ENCODE data around the gene SNCAIP. TPM values are rescaled to one million over a fixed set of nuclear protein-coding genes. Genes with fewer than 3 reads are reported as not detected.

SNCAIP gene
- total and polyA plus RNA-seq, 9 of the 15 experiments (the other 6 are each of a cell fraction or from before 2014, with no cell fraction given), result 0.04 TPM; not detected in 8

DNA sequence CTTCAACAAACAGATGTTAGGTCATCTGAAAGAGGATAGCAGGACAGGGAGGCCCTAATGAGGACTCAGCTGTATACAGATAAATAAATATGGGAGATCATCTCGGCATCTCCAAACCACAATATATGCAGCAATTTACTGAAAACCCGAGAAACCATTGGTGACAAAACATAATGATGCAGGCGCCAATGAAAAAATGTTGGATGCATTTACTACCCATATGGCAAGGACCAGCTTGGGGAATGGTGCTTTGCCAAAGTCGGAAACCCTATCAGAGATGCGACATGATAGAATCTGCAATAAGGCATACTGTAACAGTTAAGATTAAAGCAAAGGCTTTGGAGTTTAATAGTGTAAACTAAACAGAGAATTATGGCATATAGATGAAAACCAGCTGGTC is 92.0 kb downstream of the SNCAIP start:
- BruUV-seq (replicated peaks), result no TSS peak
- intact Hi-C loops (cut with micrococcal nuclease), result no loop called here
- ChIA-PET CTCF (ENCODE audit: low intra/inter-chr PET ratio) (no interaction called here), POLR2A (interaction anchor here (1.1 kb wide), 1 partner anchor 9 kb away, joined by 3 read pairs; no protein-coding TSS in a partner anchor)
- no peak for ATAC-seq
- Histone ChIP-seq H3K4me3 (no peak overlapping the region), H3K9me3 (replicated peaks; ENCODE audit: control insufficient read depth, insufficient read depth, low read depth, low read length) (no peaks in the 10 kb centered on the region), H3K27me3 (ENCODE audit: control insufficient read depth in 2 of 2, insufficient read depth in 2 of 2, low read length in 2 of 2) (no peaks in the 10 kb centered on the region; a peak in 3 of 5 replicates), H3K36me3 (ENCODE audit: control insufficient read depth, insufficient read depth, low read length) (no peaks in the 10 kb centered on the region), H3K79me2 (ENCODE audit: control insufficient read depth, insufficient read depth, low read length) (no peaks in the 10 kb centered on the region), H3K4me2 (ENCODE audit: insufficient read depth, low read length) (no peak overlapping the region), H2AFZ (ENCODE audit: low read depth, low read length) (no peak overlapping the region), H4K20me1 (replicated peaks; ENCODE audit: control insufficient read depth, insufficient read depth, low read length) (no peaks in the 10 kb centered on the region), H3K9ac (ENCODE audit: insufficient read depth in 1 of 2, low read depth in 2 of 2, low read length in 2 of 2) (no peak overlapping the region), H3K9me1 (ENCODE audit: control insufficient read depth, insufficient read depth, low read length) (no peaks in the 10 kb centered on the region), H3K4me1 (replicated peaks in 1 of 2; ENCODE audit: control insufficient read depth in 2 of 2, insufficient read depth in 2 of 2, low read length in 2 of 2) (no peaks in the 10 kb centered on the region), H3K27ac (ENCODE audit: extremely low read depth, low read depth, low read length) (no peak overlapping the region)
- 2% methylated on average over 5 of the region's 5 CpGs for WGBS (ENCODE audit: insufficient coverage, low coverage, missing lambda C conversion rate)
- FAIRE-seq, result no peak
- TF ChIP-seq CC2D1A (IDR thresholded peaks at IDR 0.05) (no peak), POU5F1 (IDR thresholded peaks at IDR 0.05; ENCODE audit: borderline replicate concordance, low read depth, low read length, partially characterized antibody) (no peak), KLF6 (CRISPR knock-in tag; IDR thresholded peaks at IDR 0.05; ENCODE audit: borderline replicate concordance) (no peak), ZNF133 (CRISPR knock-in tag; IDR thresholded peaks at IDR 0.05) (no peak), SMC3 (conservative IDR thresholded peaks at IDR 0.05; ENCODE audit: insufficient read depth, low read depth, low read length) (no peak), ZNF408 (CRISPR knock-in tag; IDR thresholded peaks at IDR 0.05; ENCODE audit: low read depth) (no peak), ZNF644 (tag; IDR thresholded peaks at IDR 0.05; ENCODE audit: low read depth) (no peak), CEBPB (tag; IDR thresholded peaks at IDR 0.05) (no peak)
- TF ChIP-seq, protein P1, sequence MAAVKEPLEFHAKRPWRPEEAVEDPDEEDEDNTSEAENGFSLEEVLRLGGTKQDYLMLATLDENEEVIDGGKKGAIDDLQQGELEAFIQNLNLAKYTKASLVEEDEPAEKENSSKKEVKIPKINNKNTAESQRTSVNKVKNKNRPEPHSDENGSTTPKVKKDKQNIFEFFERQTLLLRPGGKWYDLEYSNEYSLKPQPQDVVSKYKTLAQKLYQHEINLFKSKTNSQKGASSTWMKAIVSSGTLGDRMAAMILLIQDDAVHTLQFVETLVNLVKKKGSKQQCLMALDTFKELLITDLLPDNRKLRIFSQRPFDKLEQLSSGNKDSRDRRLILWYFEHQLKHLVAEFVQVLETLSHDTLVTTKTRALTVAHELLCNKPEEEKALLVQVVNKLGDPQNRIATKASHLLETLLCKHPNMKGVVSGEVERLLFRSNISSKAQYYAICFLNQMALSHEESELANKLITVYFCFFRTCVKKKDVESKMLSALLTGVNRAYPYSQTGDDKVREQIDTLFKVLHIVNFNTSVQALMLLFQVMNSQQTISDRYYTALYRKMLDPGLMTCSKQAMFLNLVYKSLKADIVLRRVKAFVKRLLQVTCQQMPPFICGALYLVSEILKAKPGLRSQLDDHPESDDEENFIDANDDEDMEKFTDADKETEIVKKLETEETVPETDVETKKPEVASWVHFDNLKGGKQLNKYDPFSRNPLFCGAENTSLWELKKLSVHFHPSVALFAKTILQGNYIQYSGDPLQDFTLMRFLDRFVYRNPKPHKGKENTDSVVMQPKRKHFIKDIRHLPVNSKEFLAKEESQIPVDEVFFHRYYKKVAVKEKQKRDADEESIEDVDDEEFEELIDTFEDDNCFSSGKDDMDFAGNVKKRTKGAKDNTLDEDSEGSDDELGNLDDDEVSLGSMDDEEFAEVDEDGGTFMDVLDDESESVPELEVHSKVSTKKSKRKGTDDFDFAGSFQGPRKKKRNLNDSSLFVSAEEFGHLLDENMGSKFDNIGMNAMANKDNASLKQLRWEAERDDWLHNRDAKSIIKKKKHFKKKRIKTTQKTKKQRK (IDR thresholded peaks at IDR 0.05; ENCODE audit: borderline replicate concordance, low read depth, low read length), result no peak
- in situ Hi-C loops (cut with MboI), result no loop called here
- no peak for DNase-seq (ENCODE audit: extremely low read depth in 1 of 4, low spot score in 3 of 4)
